NT2/D1 (cell line): ENCODE measurements around the gene F9.

Experiments
- SUZ12 ChIP-seq: IDR thresholded peaks from 2 replicates; pipeline ENCODE4 v1.6.1; 2011; ENCODE audit not compliant: insufficient read length, insufficient read depth; ENCODE audit errors: extremely low read depth
- YY1 ChIP-seq: IDR thresholded peaks from 2 replicates; pipeline ENCODE4 v1.6.1; 2011; ENCODE audit not compliant: insufficient read length, insufficient read depth
- ZNF274 ChIP-seq: IDR thresholded peaks from 2 replicates; pipeline ENCODE4 v1.6.1; 2011; ENCODE audit warnings: mild to moderate bottlenecking, low read depth, low read length

DNA sequence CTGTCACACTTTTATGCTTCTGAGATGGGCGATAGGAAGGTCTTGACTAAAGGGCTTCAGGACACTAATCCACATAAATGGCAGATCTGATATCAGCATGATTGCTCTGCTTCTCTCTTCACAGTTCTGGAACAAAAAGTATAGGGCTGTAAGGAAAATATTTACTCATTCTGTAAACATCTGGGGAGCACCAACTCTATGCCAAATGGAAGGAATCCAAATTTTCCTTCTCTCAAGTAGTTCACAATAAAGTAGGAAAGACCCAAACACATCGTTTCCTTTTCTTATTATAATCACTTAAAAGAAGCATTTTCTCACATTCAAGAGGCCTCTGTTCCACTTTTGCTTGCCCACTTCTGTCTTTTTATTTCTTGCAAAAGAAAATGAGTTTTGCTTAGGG lies 45.9 kb upstream of the F9 start:
- TF ChIP-seq YY1 (no peak), ZNF274 (no peak), SUZ12 (no peak)
